ENCODE measurements around the gene DCLRE1B.
"Not testable (repeated sequence)": the region's sequence is repeated elsewhere in the genome, so short reads cannot be mapped to it uniquely, and the experiment has no call there.

DCLRE1B gene

GRCh38 chr1:113946112-113946511 lies 41.0 kb downstream of the DCLRE1B start:
- no peak for DNase-seq (ENCODE audit: low read depth in 1 of 2, low spot score in 1 of 2)

- DNase-seq (ENCODE audit: low read depth in 1 of 2, low spot score in 1 of 2), result no peak
Measured at GRCh38 chr1:113946678-113947387, 41.7 kb downstream of the DCLRE1B start.

- DNase-seq (ENCODE audit: low read depth in 1 of 2, low spot score in 1 of 2), result no peak
Measured at GRCh38 chr1:113947388-113948107, 42.4 kb downstream of the DCLRE1B start.

GRCh38 chr1:113948151-113948550 lies 43.0 kb downstream of the DCLRE1B start:
- not testable (repeated sequence) for DNase-seq (ENCODE audit: low read depth in 1 of 2, low spot score in 1 of 2)

GRCh38 chr1:113949007-113949406 lies 43.9 kb downstream of the DCLRE1B start:
- no peak for DNase-seq (ENCODE audit: low read depth in 1 of 2, low spot score in 1 of 2)

GRCh38 chr1:113950908-113951307 lies 45.8 kb downstream of the DCLRE1B start:
- DNase-seq (ENCODE audit: low read depth in 1 of 2, low spot score in 1 of 2), result no peak

- no peak for DNase-seq (ENCODE audit: low read depth in 1 of 2, low spot score in 1 of 2)
Measured at GRCh38 chr1:113951719-113952118, 46.6 kb downstream of the DCLRE1B start.

GRCh38 chr1:113957984-113958383 lies 52.9 kb downstream of the DCLRE1B start:
- no peak for DNase-seq (ENCODE audit: low read depth in 1 of 2, low spot score in 1 of 2)

- no peak for DNase-seq (ENCODE audit: low read depth in 1 of 2, low spot score in 1 of 2)
Measured at GRCh38 chr1:113958691-113959090, 53.6 kb downstream of the DCLRE1B start.

GRCh38 chr1:113963281-113963906 lies 58.3 kb downstream of the DCLRE1B start:
- DNase-seq (ENCODE audit: low read depth in 1 of 2, low spot score in 1 of 2), result no peak

All from stimulated activated CD4-positive, alpha-beta T cell treated with anti-CD3 and anti-CD28 coated beads, Interleukin-15, amount 100 ng/mL, for 1 hour (primary cell).